Measurements from ENCODE around the gene SFMBT1. TPM values are rescaled to one million over a fixed set of nuclear protein-coding genes. Genes with fewer than 3 reads are reported as not detected.

The SFMBT1 gene
- total RNA-seq, 1 donor, result 34.1 TPM

DNA sequence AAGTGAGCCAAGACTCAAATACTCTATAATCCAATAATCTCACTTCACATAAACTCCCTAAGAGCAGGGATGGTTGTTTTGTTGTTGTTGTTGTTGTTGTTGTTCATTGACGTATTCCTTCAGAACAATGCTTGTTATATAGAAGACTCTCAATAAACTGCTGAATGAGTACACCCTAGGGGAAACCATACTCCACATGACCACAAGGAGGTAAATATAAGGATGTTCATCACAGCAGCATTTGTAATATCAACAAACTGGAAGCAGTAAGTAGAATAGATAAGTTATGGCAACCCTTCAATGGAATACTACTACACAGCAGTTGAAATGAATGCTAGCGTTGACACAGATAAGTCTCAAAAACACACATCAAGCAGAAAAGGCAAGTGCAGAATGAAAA, 86.1 kb downstream of the SFMBT1 start:
- H3K9me3 ChIP-seq (ENCODE audit: low read depth, low read length), result no peaks in the 10 kb centered on the region
- H3K4me3 ChIP-seq (ENCODE audit: low read length), result no peak overlapping the region
- H3K27me3 ChIP-seq (ENCODE audit: insufficient read depth, low read length), result no peaks in the 10 kb centered on the region
- no peaks in the 10 kb centered on the region for H3K4me1 ChIP-seq (ENCODE audit: insufficient read depth, low read length)

GRCh38 chr3:52939600-52939999, 106.3 kb downstream of the SFMBT1 start:
- H3K27me3 ChIP-seq (ENCODE audit: insufficient read depth, low read length), result no peaks in the 10 kb centered on the region
- no peak overlapping the region for H3K4me3 ChIP-seq (ENCODE audit: low read length)
- no peaks in the 10 kb centered on the region for H3K9me3 ChIP-seq (ENCODE audit: low read depth, low read length)
- H3K4me1 ChIP-seq (ENCODE audit: insufficient read depth, low read length), result peaks cover 3% of the 10 kb centered on the region

DNA sequence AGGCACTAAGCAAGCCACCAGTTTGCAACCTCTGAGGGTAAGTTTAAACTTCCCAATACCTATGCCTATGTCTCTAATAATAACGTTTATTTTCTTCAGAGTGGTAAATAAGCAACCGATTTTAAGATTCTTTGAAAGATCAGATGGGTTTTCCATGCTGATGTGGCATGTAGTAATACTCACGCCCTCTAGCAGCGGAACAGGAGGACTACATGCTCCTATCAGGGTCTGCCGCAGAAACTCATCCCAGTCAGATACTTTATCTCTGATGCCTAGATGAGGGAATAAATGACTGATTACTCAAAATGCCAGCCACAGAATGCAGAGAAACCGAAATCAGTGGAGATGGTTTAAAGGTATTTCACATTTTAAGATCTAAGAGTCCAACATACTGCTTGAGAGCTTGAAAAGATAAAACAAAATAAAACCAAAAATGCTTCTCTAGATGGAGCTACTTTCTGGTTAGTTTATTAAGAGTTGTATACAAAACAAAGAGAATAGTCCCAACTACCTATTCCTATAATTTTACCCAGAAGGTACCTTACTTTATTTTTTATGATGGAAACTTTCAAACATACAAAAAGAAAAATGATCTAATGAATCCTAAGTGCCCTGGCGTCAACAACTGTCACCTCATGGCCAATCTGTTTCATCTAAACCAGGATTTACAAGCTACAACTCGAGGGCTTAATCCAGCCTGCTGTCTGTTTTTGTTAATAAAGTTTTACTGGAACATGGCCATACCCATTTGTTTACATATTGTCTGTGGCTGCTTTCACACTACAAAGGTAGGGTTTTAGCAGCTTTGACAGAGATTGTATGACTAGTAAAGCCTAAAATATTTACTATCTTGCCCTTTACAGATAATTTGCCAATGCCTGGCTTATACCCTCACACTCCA, 111.0 kb downstream of the SFMBT1 start:
- Histone ChIP-seq H3K4me1 (ENCODE audit: insufficient read depth, low read length) (peaks cover 4% of the 10 kb centered on the region), H3K9me3 (ENCODE audit: low read depth, low read length) (no peaks in the 10 kb centered on the region), H3K4me3 (ENCODE audit: low read length) (no peak overlapping the region), H3K27me3 (ENCODE audit: insufficient read depth, low read length) (no peaks in the 10 kb centered on the region)

GRCh38 chr3:52931889-52932288, 114.0 kb downstream of the SFMBT1 start:
- Histone ChIP-seq H3K4me3 (ENCODE audit: low read length) (no peak overlapping the region), H3K9me3 (ENCODE audit: low read depth, low read length) (no peaks in the 10 kb centered on the region), H3K4me1 (ENCODE audit: insufficient read depth, low read length) (peaks cover 4% of the 10 kb centered on the region), H3K27me3 (ENCODE audit: insufficient read depth, low read length) (no peaks in the 10 kb centered on the region)

DNA sequence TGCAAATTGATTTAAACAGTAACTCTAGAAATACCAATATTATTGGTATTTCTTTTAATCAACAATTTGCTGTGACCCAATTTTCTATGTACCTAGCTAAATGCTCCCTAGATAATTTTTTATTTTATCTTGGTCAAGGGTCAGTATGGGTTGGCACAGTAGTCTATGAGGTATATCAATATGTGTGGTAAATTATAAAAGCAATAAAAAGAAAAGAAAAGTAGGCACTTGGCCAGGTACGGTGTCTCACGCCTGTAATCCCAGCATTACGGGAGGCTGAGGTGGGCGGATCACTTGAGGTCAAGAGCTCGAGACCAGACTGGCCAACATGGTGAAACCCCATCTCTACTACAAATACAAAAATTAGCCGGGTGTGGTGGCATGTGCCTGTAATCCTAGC, 114.5 kb downstream of the SFMBT1 start:
- H3K27me3 ChIP-seq (ENCODE audit: insufficient read depth, low read length), result no peaks in the 10 kb centered on the region
- H3K4me3 ChIP-seq (ENCODE audit: low read length), result no peak overlapping the region
- peaks cover 4% of the 10 kb centered on the region for H3K4me1 ChIP-seq (ENCODE audit: insufficient read depth, low read length)
- no peaks in the 10 kb centered on the region for H3K9me3 ChIP-seq (ENCODE audit: low read depth, low read length)

- Histone ChIP-seq H3K27me3 (ENCODE audit: insufficient read depth, low read length) (no peaks in the 10 kb centered on the region), H3K9me3 (ENCODE audit: low read depth, low read length) (no peaks in the 10 kb centered on the region), H3K4me3 (ENCODE audit: low read length) (no peak overlapping the region), H3K4me1 (ENCODE audit: insufficient read depth, low read length) (peaks cover 6% of the 10 kb centered on the region)
These were observed 115.1 kb downstream of the SFMBT1 start for GRCh38 chr3:52930748-52931147.

- peaks cover 22% of the 10 kb centered on the region for H3K4me1 ChIP-seq (ENCODE audit: insufficient read depth, low read length)
- H3K27me3 ChIP-seq (ENCODE audit: insufficient read depth, low read length), result no peaks in the 10 kb centered on the region
- H3K4me3 ChIP-seq (ENCODE audit: low read length), result no peak overlapping the region
- no peaks in the 10 kb centered on the region for H3K9me3 ChIP-seq (ENCODE audit: low read depth, low read length)
These were observed 119.3 kb downstream of the SFMBT1 start for GRCh38 chr3:52926554-52926953.

- H3K9me3 ChIP-seq (ENCODE audit: low read depth, low read length), result no peaks in the 10 kb centered on the region
- no peaks in the 10 kb centered on the region for H3K27me3 ChIP-seq (ENCODE audit: insufficient read depth, low read length)
- peaks cover 29% of the 10 kb centered on the region for H3K4me1 ChIP-seq (ENCODE audit: insufficient read depth, low read length)
- H3K4me3 ChIP-seq (ENCODE audit: low read length), result no peak overlapping the region
These were observed 120.2 kb downstream of the SFMBT1 start for GRCh38 chr3:52925405-52926313.

- Histone ChIP-seq H3K4me1 (ENCODE audit: insufficient read depth, low read length) (peaks cover 29% of the 10 kb centered on the region), H3K27me3 (ENCODE audit: insufficient read depth, low read length) (no peaks in the 10 kb centered on the region), H3K9me3 (ENCODE audit: low read depth, low read length) (no peaks in the 10 kb centered on the region), H3K4me3 (ENCODE audit: low read length) (no peak overlapping the region)
These were observed 121.9 kb downstream of the SFMBT1 start for GRCh38 chr3:52923963-52924362.

DNA sequence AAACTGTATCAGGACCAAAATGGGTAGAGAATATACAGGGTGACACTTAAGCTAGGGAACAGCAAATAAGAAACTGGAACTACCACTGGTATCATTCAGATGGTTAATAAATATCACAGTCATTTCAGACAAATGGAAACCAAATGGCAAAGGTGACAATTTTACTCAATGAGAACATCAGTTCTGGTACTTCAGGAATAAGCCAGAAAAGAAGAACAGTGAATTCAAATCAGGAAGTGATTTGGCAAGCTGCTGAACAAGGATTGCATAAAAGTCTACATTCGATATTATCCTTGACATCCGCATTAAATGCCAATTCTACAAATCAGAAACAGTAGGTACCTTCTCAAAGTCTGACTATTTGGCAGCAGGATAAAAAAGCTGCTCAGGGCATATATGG, 125.0 kb downstream of the SFMBT1 start:
- H3K9me3 ChIP-seq (ENCODE audit: low read depth, low read length), result no peaks in the 10 kb centered on the region
- peaks cover 28% of the 10 kb centered on the region for H3K4me1 ChIP-seq (ENCODE audit: insufficient read depth, low read length)
- no peak overlapping the region for H3K4me3 ChIP-seq (ENCODE audit: low read length)
- no peaks in the 10 kb centered on the region for H3K27me3 ChIP-seq (ENCODE audit: insufficient read depth, low read length)

GRCh38 chr3:52917044-52917443, 128.8 kb downstream of the SFMBT1 start:
- Histone ChIP-seq H3K27me3 (ENCODE audit: insufficient read depth, low read length) (no peaks in the 10 kb centered on the region), H3K9me3 (ENCODE audit: low read depth, low read length) (no peaks in the 10 kb centered on the region), H3K4me3 (ENCODE audit: low read length) (no peak overlapping the region), H3K4me1 (ENCODE audit: insufficient read depth, low read length) (peaks cover 26% of the 10 kb centered on the region)

GRCh38 chr3:52915294-52915693, 130.6 kb downstream of the SFMBT1 start:
- H3K4me1 ChIP-seq (ENCODE audit: insufficient read depth, low read length), result peaks cover 16% of the 10 kb centered on the region
- H3K9me3 ChIP-seq (ENCODE audit: low read depth, low read length), result no peaks in the 10 kb centered on the region
- H3K4me3 ChIP-seq (ENCODE audit: low read length), result no peak overlapping the region
- no peaks in the 10 kb centered on the region for H3K27me3 ChIP-seq (ENCODE audit: insufficient read depth, low read length)

DNA sequence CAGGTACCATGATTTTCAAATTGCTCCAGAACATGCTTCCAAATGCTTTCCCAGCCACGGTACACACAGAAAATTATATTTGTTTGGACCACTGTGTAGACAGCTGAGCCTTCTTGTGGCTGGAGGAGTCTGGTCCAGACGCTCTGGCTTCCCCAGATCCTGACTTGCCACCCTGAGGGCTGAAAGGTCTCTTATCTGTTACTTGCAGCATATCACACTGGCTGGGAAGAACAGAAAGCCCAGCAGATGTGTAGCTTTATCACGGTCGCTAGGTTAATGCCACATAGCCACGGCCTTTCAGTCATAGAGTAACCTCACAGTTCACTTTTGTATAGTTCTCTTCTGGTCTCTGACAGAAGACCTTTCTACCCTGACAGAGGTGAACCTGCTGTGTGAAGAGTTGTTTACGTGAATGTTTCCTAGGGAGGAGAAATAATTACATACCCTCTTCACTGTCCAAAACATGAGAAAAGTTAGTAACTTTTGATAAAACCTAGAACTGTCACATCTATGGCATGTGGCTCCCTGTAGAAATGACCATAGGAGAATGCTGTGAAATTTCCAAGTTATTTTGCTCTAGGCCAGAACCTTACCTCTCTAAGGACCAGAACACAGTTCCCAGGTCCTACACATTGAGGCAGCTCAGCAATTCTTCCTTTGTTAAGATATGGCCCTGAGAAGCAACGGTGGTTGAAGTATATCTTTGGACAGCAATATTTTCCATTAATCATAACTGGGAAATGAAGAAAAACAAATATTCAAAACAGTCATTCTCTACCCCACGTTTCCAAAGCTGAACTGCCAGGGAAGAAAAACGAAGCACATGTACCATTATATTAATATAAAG, 132.8 kb downstream of the SFMBT1 start:
- Histone ChIP-seq H3K27me3 (ENCODE audit: insufficient read depth, low read length) (no peaks in the 10 kb centered on the region), H3K9me3 (ENCODE audit: low read depth, low read length) (no peaks in the 10 kb centered on the region), H3K4me3 (ENCODE audit: low read length) (no peak overlapping the region), H3K4me1 (ENCODE audit: insufficient read depth, low read length) (peaks cover 16% of the 10 kb centered on the region)

- Histone ChIP-seq H3K4me1 (ENCODE audit: insufficient read depth, low read length) (peaks cover 16% of the 10 kb centered on the region), H3K9me3 (ENCODE audit: low read depth, low read length) (no peaks in the 10 kb centered on the region), H3K4me3 (ENCODE audit: low read length) (no peak overlapping the region), H3K27me3 (ENCODE audit: insufficient read depth, low read length) (no peaks in the 10 kb centered on the region)
These were observed 135.1 kb downstream of the SFMBT1 start for GRCh38 chr3:52910823-52911222.
